IMR-90 (cell line): ENCODE measurements around the gene PNMA8A.

Source experiments
- BHLHE40 ChIP-seq: fragments of 150-350 bp; IDR thresholded peaks from 2 replicates; pipeline ENCODE4 v1.6.1; 2016; ENCODE audit warnings: mild to moderate bottlenecking, low read depth, low read length
- CEBPB ChIP-seq: IDR thresholded peaks from 2 replicates; pipeline ENCODE4 v1.6.1; 2012; ENCODE audit warnings: low read depth, low read length, improper control_type of control experiment
- CHD1 ChIP-seq: IDR thresholded peaks from 2 replicates; pipeline ENCODE4 v1.6.1; 2012; ENCODE audit warnings: low read depth, low read length, improper control_type of control experiment
- CTCF ChIP-seq: conservative IDR thresholded peaks from 2 replicates; pipeline ENCODE4 v1.5.1; 2012; ENCODE audit warnings: mild to moderate bottlenecking, low read depth, low read length, improper control_type of control experiment
- ELK1 ChIP-seq: fragments of 150-350 bp; IDR thresholded peaks from 2 replicates; pipeline ENCODE4 v1.6.1; 2016; ENCODE audit warnings: low read depth, mild to moderate bottlenecking, low read length, moderate library complexity, borderline replicate concordance
- FOS ChIP-seq: fragments of 150-350 bp; IDR thresholded peaks from 2 replicates; pipeline ENCODE4 v1.6.1; 2016; ENCODE audit warnings: low read depth, low read length
- MAFK ChIP-seq: IDR thresholded peaks from 2 replicates; pipeline ENCODE4 v1.6.1; 2012; ENCODE audit warnings: low read depth, low read length, improper control_type of control experiment
- MAZ ChIP-seq: IDR thresholded peaks from 2 replicates; pipeline ENCODE4 v1.6.1; 2012; ENCODE audit warnings: low read depth, mild to moderate bottlenecking, low read length, improper control_type of control experiment, moderate library complexity, borderline replicate concordance
- MXI1 ChIP-seq: IDR thresholded peaks from 2 replicates; pipeline ENCODE4 v1.6.1; 2012; ENCODE audit warnings: low read depth, mild to moderate bottlenecking, low read length, moderate library complexity, borderline replicate concordance
- POLR2A ChIP-seq: IDR thresholded peaks from 2 replicates; pipeline ENCODE4 v1.6.1; 2012; ENCODE audit warnings: mild to moderate bottlenecking, low read depth, low read length
- RAD21 ChIP-seq: IDR thresholded peaks from 2 replicates; pipeline ENCODE4 v1.6.1; 2012; ENCODE audit warnings: low read length, improper control_type of control experiment
- RFX5 ChIP-seq: IDR thresholded peaks from 2 replicates; pipeline ENCODE4 v1.8.0; 2012; ENCODE audit warnings: low read depth, mild to moderate bottlenecking, low read length, moderate library complexity
- USF2 ChIP-seq: fragments of 150-350 bp; IDR thresholded peaks from 2 replicates; pipeline ENCODE4 v1.6.1; 2017; ENCODE audit warnings: mild to moderate bottlenecking, antibody characterized with exemption, low read length, low read depth

- TF ChIP-seq MAFK (no peak), CTCF (no peak), USF2 (peak; percentile 55), ELK1 (no peak), MAZ (no peak), POLR2A (no peak), CEBPB (no peak), FOS (no peak), BHLHE40 (no peak), RAD21 (no peak), CHD1 (no peak), MXI1 (no peak), RFX5 (no peak)
Observed at GRCh38 chr19:46471116-46471733, at the start of gene PNMA8A.
